MV-4-11 (cell line): ENCODE results near the gene CMTM7.
"Not testable (repeated sequence)": the region's sequence is repeated elsewhere in the genome, so short reads cannot be mapped to it uniquely, and the experiment has no call there.

Experiments
- DNase-seq: peaks from one replicate; lab custom pipeline; 2025; lab: John Stamatoyannopoulos, UW

Gene CMTM7

DNA sequence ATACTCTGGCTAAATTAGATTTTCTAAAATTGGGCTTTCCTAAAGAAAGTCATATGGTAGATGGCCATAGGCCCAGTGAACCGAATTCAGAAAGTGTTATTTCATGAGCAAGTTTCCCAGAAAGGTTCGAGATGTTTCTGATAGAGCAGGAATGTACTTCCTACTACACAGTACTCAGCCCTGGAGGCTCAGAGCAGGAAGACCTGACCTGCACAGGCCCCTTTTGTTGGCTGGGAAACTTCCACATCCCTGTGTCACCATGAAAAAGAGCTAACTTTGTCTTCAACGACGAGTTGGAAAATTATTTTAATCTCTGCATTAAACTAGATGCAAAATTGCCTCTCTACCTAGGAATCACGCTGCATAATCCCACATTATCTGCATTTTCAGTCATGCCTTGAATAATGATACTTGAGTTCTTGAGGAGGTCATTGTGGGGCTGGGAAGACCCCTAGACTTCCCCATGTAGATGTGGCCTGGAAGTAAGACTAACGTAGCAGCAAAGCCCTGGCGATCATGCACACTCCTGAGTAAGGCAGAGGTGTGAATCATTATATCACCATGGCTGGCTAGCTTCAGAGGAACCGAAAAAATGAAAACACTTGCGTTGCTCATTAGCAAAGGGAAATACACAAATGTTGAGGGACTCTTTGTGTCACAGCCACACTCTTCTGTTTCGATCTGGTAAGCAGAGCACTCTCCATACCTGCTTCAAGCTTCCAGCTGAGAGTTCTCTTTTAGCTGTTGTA, 47.1 kb downstream of the CMTM7 start:
- no peak for DNase-seq

GRCh38 chr3:32439421-32439820, 47.8 kb downstream of the CMTM7 start:
- DNase-seq, result not testable (repeated sequence)

GRCh38 chr3:32440611-32441350, 49.1 kb downstream of the CMTM7 start:
- DNase-seq, result no peak

DNA sequence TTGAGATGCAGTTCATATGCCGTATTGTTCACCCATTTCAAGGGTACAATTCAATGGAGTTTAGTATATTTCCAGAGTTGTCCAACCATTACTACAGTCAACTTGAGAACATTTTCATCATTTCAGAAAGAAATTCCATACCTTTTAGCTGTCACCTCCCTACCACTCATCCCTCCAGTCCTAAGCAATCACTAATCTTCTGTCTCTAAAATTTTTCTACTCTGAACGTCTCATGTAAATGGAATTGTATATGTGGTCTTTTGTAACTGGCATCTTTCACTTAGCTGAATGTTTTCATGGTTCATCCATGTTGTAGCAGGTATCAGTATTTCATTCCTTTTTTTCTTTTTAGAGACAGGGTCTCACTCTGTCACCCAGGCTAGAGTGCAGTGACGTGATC, 51.1 kb downstream of the CMTM7 start:
- DNase-seq, result no peak

DNA sequence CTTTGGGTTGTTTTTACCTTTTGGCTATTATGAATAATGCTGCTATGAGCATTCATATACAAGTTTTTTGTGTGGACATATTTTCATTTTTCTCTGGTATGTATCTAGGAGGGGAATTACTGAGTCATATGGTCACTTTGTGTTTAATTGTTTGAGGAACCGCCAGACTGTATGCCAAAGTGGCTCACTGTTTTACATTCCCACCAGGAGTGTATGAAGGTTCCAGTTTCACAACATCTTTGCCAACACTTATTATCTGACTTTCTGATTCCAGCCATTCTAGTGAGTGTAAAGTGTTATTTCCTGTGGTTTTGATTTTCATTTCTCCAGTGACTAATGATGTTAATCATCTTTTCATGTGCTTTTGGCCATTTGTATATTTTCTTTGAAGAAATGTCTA, 51.8 kb downstream of the CMTM7 start:
- peak; percentile 53 for DNase-seq

GRCh38 chr3:32447865-32448400, 56.3 kb downstream of the CMTM7 start:
- peak; percentile 9 for DNase-seq

- DNase-seq, result no peak
These were observed 57.2 kb downstream of the CMTM7 start for GRCh38 chr3:32448686-32449474.

- no peak for DNase-seq
These were observed 58.0 kb downstream of the CMTM7 start for GRCh38 chr3:32449691-32450090.

DNA sequence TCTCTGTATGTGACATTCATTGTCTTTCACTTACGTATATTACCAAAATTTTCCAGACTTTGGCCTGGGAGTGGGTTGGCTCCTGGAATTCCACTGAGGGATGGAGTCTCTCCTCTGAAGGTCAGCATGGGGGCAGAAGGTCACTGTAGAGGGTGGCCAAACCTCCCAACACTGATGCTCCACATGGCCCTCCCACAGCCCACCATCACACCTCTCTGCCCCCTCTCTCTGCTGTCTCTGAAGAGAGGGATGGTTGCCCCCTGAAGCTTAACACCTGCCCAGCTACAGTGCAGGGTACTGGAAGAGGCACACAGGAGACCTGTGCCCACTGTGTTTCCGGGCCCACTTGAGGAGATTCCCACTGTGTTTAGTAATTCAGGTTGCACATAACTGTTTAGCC, 58.8 kb downstream of the CMTM7 start:
- no peak for DNase-seq

DNA sequence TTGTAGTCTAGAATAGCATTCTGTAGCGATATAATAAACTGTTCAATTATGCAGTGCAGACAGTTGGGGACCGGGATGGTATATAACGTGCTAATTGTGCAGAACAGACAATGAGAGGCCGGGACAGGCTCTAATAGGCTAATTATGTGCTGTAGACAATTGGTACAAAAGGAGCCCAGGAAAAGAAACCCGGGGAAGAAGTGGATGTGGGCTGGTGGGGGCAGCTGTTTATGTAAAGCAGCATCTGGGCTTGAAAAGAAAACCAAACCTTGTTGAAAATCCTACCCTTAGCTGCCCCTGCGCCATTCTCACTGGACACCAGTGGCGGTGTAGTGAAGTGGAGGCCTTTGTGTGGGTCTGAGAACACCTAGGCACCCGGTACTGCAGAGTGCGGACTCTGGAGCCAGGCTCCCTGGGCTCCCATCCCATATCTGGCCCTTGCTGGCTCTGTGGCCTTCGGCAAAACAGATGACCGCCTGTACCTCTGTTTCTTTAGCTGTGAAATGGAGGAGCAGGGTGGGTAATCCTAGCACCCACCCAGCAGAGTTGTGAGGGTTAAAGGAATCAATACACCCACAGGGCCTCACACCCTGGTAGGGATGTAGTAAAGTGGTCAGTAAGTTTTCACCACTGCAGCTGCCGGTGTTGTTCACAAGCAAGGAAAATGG, 59.5 kb downstream of the CMTM7 start:
- no peak for DNase-seq

DNA sequence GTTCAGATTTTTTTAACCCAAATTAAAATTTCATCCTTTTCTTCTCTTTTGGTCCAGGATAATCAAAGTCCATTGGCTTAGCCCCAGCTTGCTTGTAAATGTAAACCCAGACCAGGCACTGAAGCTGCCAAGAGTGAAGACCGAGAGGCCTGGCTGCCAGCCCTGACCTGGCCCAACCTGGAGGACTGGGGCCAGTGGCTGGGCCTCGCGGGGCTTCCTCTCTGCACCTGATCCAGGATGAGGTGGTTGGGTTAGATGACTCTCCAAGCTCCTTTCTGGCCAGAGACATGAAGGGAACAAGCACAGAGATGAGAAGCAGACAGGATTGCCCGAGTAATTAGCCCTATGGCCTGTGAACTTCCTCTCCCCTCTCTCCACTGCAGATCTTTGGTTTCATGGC, 60.4 kb downstream of the CMTM7 start:
- DNase-seq, result no peak

GRCh38 chr3:32453346-32453745, 61.7 kb downstream of the CMTM7 start:
- DNase-seq, result no peak

DNA sequence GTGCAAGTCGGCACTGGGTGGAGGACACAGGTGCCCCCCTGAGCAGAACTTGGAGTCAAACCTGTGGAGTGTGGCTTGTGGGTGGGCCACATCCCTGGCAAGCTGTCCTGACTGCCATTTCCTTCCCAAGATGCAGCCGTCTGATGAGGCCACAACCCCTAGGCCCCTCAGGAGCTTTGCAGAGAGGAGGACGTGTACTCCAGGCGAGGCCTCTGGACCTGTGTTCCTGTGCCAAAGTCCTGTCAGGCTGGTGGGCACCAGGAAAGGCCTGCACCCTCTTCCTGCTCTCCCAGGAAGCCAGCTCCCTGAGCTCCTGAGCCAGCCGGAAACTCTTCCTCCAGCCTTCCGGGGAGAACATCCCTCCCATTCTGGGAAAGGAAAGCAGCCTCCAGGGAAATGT, 62.5 kb downstream of the CMTM7 start:
- no peak for DNase-seq

DNA sequence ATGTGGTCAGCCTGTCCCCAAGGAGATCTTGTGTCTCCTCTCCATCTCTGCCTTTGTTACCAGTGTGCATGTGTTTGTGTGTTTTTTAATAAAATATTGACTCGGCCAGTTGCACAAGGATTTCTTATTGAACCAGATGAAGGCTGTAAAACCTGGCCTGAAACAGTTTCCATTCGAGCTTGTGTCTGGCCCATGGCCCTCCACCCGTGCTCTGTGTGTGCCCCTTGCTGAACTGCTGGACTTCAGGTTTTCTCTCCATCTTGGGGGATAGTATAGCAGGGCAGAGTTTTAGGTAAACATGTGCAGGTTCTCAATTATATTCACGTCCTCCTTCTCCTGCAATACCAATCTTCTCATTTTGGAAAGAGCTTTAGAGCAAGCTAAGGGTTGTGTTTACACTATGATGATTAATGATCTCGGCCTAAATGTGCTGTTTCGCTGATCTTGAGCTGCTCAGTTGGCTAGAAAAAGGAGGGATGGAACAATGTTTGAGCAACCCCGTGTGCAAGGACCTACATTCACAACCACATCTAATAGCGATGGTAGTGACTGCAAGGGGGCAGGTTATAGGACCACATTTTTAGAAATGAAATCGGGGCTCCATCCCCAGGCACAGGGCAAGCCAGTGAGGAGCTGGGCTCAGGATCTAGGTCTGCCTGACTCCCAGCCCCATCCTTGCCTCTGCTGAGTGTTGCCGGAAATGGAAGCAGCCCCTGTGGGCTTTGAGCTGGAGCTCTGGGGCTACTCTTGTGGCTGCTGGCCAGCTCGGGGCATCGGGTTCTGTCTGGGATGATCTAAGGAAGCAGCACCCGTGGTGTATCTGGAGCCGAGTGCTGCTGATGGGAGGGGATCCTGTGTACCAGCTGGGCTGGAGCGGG, 63.3 kb downstream of the CMTM7 start:
- no peak for DNase-seq

DNA sequence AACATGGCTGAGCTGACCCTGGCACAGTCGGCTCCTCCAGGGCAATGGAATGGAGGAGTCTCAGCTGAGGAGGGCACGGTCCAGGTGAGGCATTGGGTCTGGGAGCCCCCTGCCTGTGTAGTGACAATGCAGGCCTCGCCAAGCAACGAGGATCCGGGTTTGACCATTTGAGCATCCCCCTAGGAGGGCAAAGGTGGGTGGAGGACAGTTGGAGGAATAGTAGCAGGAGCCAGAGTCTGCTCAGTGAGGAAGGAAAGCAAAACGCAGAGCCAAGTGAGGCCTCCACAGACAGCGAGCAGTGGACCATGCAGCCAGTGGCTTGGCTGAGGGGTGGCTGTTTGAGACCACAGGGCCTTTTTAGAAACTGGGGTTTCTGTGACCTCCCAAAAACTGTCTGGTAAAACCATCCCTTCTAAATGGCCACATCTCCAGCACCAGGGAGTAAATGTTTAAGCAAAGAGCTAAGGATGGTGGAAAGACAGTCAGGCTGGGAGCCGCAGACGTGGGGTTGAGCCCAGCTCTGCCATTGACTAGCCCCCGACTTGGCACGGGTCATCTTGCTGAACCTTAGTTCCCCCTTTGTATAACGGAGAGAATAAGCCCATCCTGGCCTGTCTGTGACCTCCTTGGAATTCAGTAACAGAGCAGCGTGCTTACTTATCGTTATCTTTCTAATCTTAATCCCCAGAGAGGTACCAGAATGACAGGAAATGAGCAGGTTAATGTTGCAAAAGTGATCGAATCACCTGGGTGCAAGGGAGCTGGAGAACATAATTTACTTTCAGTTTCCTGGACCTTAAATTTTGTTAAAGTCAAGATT, 64.2 kb downstream of the CMTM7 start:
- no peak for DNase-seq

DNA sequence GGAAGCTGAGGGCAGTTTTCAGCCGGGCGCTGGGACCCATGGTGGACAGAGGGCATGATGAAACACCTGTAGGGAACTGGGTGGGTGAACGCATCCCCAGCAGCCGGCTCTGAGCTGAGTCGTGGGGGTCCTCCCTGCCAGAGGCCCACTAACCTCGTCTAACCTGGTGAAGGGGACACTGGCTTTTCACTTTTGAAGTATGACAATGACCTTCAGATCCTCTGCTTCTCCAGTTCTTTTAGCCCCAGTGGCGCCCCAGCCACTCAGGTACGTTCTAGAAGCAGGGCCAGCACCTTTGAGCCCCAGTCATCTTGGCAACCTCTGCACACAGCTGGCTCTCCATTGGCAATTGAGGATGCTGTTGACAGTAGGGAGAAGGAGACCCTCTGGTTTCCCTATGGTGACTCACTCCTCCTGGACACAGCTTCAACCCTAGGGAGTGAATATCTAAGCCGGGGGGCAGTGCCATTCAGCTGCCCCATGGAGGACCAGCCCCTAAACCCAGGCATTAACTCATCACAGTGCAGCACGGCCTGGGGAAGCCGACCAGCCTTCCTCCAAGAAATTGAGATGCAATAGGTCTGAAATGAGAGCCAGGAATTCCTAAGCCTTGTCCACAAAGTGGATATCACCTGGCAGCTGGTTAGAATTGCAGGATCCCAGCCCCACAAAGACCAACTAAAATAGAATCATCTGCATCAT, 64.9 kb downstream of the CMTM7 start:
- DNase-seq, result no peak

DNA sequence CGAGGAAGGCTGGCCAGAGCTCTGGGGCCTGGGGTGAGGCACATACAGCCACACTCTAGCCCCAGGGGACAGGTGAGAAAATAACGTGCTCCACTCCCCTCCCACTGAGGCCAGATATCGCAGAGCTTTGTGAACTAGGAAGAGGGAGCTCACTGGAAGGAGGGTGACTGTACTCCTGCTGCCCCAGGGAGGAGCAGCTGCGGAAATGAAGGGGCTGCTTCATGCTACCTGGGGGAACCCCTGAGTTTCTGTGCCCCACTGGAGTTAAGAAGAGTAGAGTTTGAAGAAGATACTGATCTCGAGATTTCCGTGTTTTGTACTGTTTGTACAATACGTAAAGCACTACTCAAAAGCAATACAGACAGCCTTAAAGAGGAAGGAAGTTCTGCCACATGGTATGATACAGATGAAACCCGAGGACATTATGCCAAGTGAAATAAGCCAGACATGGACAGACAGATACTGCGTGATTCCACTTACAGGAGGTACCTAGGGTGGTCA, 66.4 kb downstream of the CMTM7 start:
- DNase-seq, result peak; percentile 59

DNA sequence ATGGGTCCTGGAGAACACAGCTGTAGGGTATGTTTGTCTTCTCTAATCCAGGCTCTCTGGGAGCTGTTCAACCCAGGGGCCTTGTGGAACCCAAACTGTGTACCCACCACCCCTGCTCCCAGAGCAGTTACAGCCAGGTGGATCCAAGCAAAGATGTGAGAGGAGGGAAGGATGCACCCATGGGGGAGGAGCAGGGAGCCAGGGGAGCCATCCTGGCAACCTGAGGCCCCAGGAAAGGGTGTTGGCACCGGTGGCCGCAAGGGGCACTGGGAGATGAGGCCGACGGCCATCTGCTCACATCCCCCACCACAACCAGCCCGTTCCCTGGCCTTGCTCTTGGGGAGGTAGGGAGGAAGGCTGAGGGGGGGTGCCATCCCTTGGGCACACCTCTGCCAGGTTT, 67.8 kb downstream of the CMTM7 start:
- no peak for DNase-seq

GRCh38 chr3:32460031-32460749, 68.5 kb downstream of the CMTM7 start:
- no peak for DNase-seq
